HG03060 (cell line): ENCODE data around the gene PCDHGA5.
"Not testable (repeated sequence)": the region's sequence is repeated elsewhere in the genome, so short reads cannot be mapped to it uniquely, and the experiment has no call there.

Source experiments
- ATAC-seq: cut with Tn5 transposase; IDR thresholded peaks from one replicate; pipeline ENCODE4 v1.9.1; 2021; ENCODE audit warnings: low read depth, moderate number of reproducible peaks; ENCODE audit not compliant: unreplicated experiment

Gene PCDHGA5

GRCh38 chr5:141411575-141411974, 47.6 kb downstream of the PCDHGA5 start:
- no peak for ATAC-seq

GRCh38 chr5:141412854-141413539, 49.0 kb downstream of the PCDHGA5 start, which contains the start of gene PCDHGA10:
Gene PCDHGA10 (plus strand): TSS chr5:141412987. CDS start chr5:141413176, 189 bp downstream.
- ATAC-seq = peak; percentile 85

- no peak for ATAC-seq
Observed at GRCh38 chr5:141413540-141414069, 49.6 kb downstream of the PCDHGA5 start.

- not testable (repeated sequence) for ATAC-seq
Observed at GRCh38 chr5:141414548-141415274, 50.7 kb downstream of the PCDHGA5 start.

GRCh38 chr5:141415275-141415618, 51.3 kb downstream of the PCDHGA5 start:
- not testable (repeated sequence) for ATAC-seq
